OCI-LY7 (cell line): ENCODE measurements around the gene SLC12A8. TPM values are rescaled to one million over a fixed set of nuclear protein-coding genes. Genes with fewer than 3 reads are reported as not detected.

Experiments
- BruUV-seq: library from RNA; stranded (reverse); fragments of 400-500 nt; replicated peaks from 2 replicates; lab custom pipeline; 2021; lab: Mats Ljungman, UMichigan
- CTCF ChIA-PET: fragments of 300-600 bp; sonication (Branson Sonifier 250); formaldehyde crosslinking; loops from one replicate; lab custom pipeline; 2022; ENCODE audit warnings: antibody characterized with exemption; ENCODE audit not compliant: unreplicated experiment; lab: Charles Lee
- POLR2A ChIA-PET: fragments of 300-600 bp; sonication (Branson Sonifier 250); formaldehyde crosslinking; loops from one replicate; lab custom pipeline; 2022; ENCODE audit warnings: antibody characterized with exemption; lab: Charles Lee
- DNase-seq: peaks from one replicate; pipeline ENCODE4 v3.0.0-alpha.2; 2015; ENCODE audit warnings: low spot score
- H2AFZ ChIP-seq: fragments of 200-600 bp; sonication (generic), shearing (Covaris generic); 2 replicates; pipeline ENCODE4 v1.6.1; 2014; ENCODE audit warnings: mild to moderate bottlenecking, antibody characterized with exemption, low read length, moderate library complexity
- H3K27ac ChIP-seq: fragments of 200-600 bp; sonication (generic); 2 replicates; pipeline ENCODE4 v1.5.1; 2014; ENCODE audit warnings: mixed run types, low read depth, mild to moderate bottlenecking, moderate library complexity, low read length, inconsistent platforms; ENCODE audit not compliant: poor library complexity, severe bottlenecking
- H3K36me3 ChIP-seq: fragments of 200-600 bp; sonication (generic); 2 replicates; pipeline ENCODE4 v1.6.1; 2014; ENCODE audit warnings: mild to moderate bottlenecking, antibody characterized with exemption, low read length, moderate library complexity, mixed read lengths; ENCODE audit not compliant: insufficient read depth
- H3K4me1 ChIP-seq: fragments of 200-600 bp; sonication (generic); 2 replicates; pipeline ENCODE4 v1.5.1; 2014; ENCODE audit warnings: mild to moderate bottlenecking, low read length; ENCODE audit not compliant: insufficient read depth, poor library complexity, severe bottlenecking
- H3K4me2 ChIP-seq: fragments of 200-600 bp; sonication (generic); 2 replicates; pipeline ENCODE4 v1.6.1; 2014; ENCODE audit warnings: mild to moderate bottlenecking, low read length
- H3K4me3 ChIP-seq: fragments of 200-600 bp; sonication (generic); 2 replicates; pipeline ENCODE4 v1.5.1; 2014; ENCODE audit warnings: mild to moderate bottlenecking, low read depth, low read length; ENCODE audit not compliant: poor library complexity, severe bottlenecking
- H3K79me2 ChIP-seq: fragments of 200-600 bp; sonication (generic); 2 replicates; pipeline ENCODE4 v1.6.1; 2016; ENCODE audit warnings: low read depth, mild to moderate bottlenecking, low read length, moderate library complexity, mixed read lengths; ENCODE audit not compliant: insufficient read depth
- H3K9me2 ChIP-seq: fragments of 200-600 bp; sonication (generic); 2 replicates; pipeline ENCODE4 v1.6.1; 2016; ENCODE audit warnings: mild to moderate bottlenecking, low read length, mixed read lengths; ENCODE audit not compliant: insufficient read depth
- H3K9me3 ChIP-seq: fragments of 200-600 bp; sonication (generic); 2 replicates; pipeline ENCODE4 v1.6.1; 2014; ENCODE audit warnings: mild to moderate bottlenecking, mixed run types, low read length, mixed read lengths
- H4K20me1 ChIP-seq: fragments of 200-600 bp; sonication (generic); 2 replicates; pipeline ENCODE4 v1.6.1; 2014; ENCODE audit warnings: mild to moderate bottlenecking, antibody characterized with exemption, low read length, moderate library complexity, mixed read lengths; ENCODE audit not compliant: insufficient read depth
- CTCF ChIP-seq: fragments of 200-600 bp; sonication (generic); conservative IDR thresholded peaks from 2 replicates; pipeline ENCODE4 v1.5.1; 2014; ENCODE audit warnings: mild to moderate bottlenecking, antibody characterized with exemption, low read length, moderate library complexity, mixed read lengths
- EZH2phosphoT487 ChIP-seq: fragments of 200-600 bp; sonication (generic); IDR thresholded peaks from 2 replicates; pipeline ENCODE4 v1.6.1; 2018; ENCODE audit warnings: low read depth, borderline replicate concordance, mild to moderate bottlenecking, mixed run types, antibody characterized with exemption, low read length, moderate library complexity, mixed read lengths
- intact Hi-C: fragments of 100-400 bp; cut with micrococcal nuclease; formaldehyde crosslinking; loops from one replicate; pipeline ENCODE4 v1.10.0; 2022; ENCODE audit not compliant: unreplicated experiment
- total RNA-seq, 2 experiments: library from RNA; depleted of rRNA in 1 of 2; stranded (reverse); fragments of >200 nt in 1 of 2; shearing (Covaris generic) in 1 of 2; gene quantifications; 2 replicates each; pipeline ENCODE4 v1.2.3, GENCODE V29; 2014 to 2022

The SLC12A8 gene
- total RNA-seq, 2 experiments from 2014 or later: 0.84 to 1.0 TPM

- CTCF ChIA-PET: no interaction called here
- no peaks in the 10 kb centered on the region for H3K79me2 ChIP-seq
- no TSS peak for BruUV-seq
- no peak overlapping the region for H3K27ac ChIP-seq
- no peak overlapping the region for H2AFZ ChIP-seq
- intact Hi-C loops: no loop called here
- H3K4me2 ChIP-seq: no peak overlapping the region
- DNase-seq: no peak
- no peaks in the 10 kb centered on the region for H3K36me3 ChIP-seq
- POLR2A ChIA-PET: interaction anchor here (0.5 kb wide), 1 partner anchor 324 kb away, joined by 3 read pairs; no protein-coding TSS in a partner anchor
- no peak overlapping the region for H3K4me3 ChIP-seq
- H4K20me1 ChIP-seq: no peaks in the 10 kb centered on the region
- no peaks in the 10 kb centered on the region for H3K9me2 ChIP-seq
- H3K4me1 ChIP-seq: peaks cover 16% of the 10 kb centered on the region
- TF ChIP-seq CTCF (no peak), EZH2phosphoT487 (no peak)
- no peaks in the 10 kb centered on the region for H3K9me3 ChIP-seq
Measured at GRCh38 chr3:125160606-125161371, 51.8 kb downstream of the SLC12A8 start.

GRCh38 chr3:125157183-125157582, 55.4 kb downstream of the SLC12A8 start:
- Histone ChIP-seq H3K4me3 (no peak overlapping the region), H3K27ac (no peak overlapping the region), H3K9me2 (no peaks in the 10 kb centered on the region), H2AFZ (no peak overlapping the region), H3K79me2 (no peaks in the 10 kb centered on the region), H3K4me2 (no peak overlapping the region), H3K4me1 (peaks cover 6% of the 10 kb centered on the region), H3K36me3 (no peaks in the 10 kb centered on the region), H4K20me1 (no peaks in the 10 kb centered on the region), H3K9me3 (no peaks in the 10 kb centered on the region)
- BruUV-seq: no TSS peak
- intact Hi-C loops: no loop called here
- DNase-seq: no peak
- CTCF ChIA-PET: no interaction called here
- TF ChIP-seq CTCF (no peak), EZH2phosphoT487 (no peak)
- POLR2A ChIA-PET: interaction anchor here (0.7 to 2.2 kb wide), 3 partner anchors 10 to 178 kb away, joined by 3 to 7 read pairs (median 3); no protein-coding TSS in a partner anchor

GRCh38 chr3:125156456-125156855, 56.1 kb downstream of the SLC12A8 start:
- Histone ChIP-seq H3K4me3 (no peak overlapping the region), H4K20me1 (no peaks in the 10 kb centered on the region), H3K36me3 (no peaks in the 10 kb centered on the region), H2AFZ (no peak overlapping the region), H3K4me2 (no peak overlapping the region), H3K4me1 (peaks cover 6% of the 10 kb centered on the region), H3K9me3 (no peaks in the 10 kb centered on the region), H3K79me2 (no peaks in the 10 kb centered on the region), H3K9me2 (no peaks in the 10 kb centered on the region), H3K27ac (no peak overlapping the region)
- ChIA-PET POLR2A (interaction anchor here (0.7 to 2.2 kb wide), 3 partner anchors 9 to 177 kb away, joined by 3 to 7 read pairs (median 3); no protein-coding TSS in a partner anchor), CTCF (no interaction called here)
- DNase-seq: no peak
- no TSS peak for BruUV-seq
- TF ChIP-seq CTCF (no peak), EZH2phosphoT487 (no peak)
- intact Hi-C loops: no loop called here
